CD14-positive monocyte (primary cell): ENCODE results near the gene SFTPB. TPM values are rescaled to one million over a fixed set of nuclear protein-coding genes. Genes with fewer than 3 reads are reported as not detected.
A peak's percentile ranks its signal among the peaks of the same experiment; 100 is the strongest.

Source experiments
- DNase-seq, 3 donors: peaks; one replicate each; pipeline ENCODE4 v3.0.0-alpha.2; 2011 to 2022
- H2AFZ ChIP-seq: 2 replicates; pipeline ENCODE4 v1.6.0; 2012; ENCODE audit warnings: mild to moderate bottlenecking, low read depth, low read length, inconsistent platforms; ENCODE audit not compliant: insufficient read depth, poor library complexity, severe bottlenecking
- H3K27ac ChIP-seq, 2 donors: 1 replicate in 1 of 2; 2 replicates in 1 of 2; pipeline ENCODE4 v1.5.1; 2012 to 2013; ENCODE audit warnings: low read length in 2 of 2, control low read depth in 1 of 2, inconsistent platforms in 1 of 2, low read depth in 1 of 2, mild to moderate bottlenecking in 1 of 2
- H3K27me3 ChIP-seq, 2 donors: one replicate each; pipeline versions ENCODE4 v1.6.0 to v1.6.1; 2011 to 2013; ENCODE audit warnings: low read length in 2 of 2; ENCODE audit not compliant: control insufficient read depth in 2 of 2, insufficient read depth in 2 of 2
- H3K36me3 ChIP-seq, 2 donors: replicated peaks in 1 of 2; 1 replicate in 1 of 2; 2 replicates in 1 of 2; pipeline versions ENCODE4 v1.5.1 to v1.6.1; 2012 to 2013; ENCODE audit warnings: low read length in 2 of 2, control low read depth in 1 of 2, inconsistent platforms in 1 of 2, mild to moderate bottlenecking in 1 of 2; ENCODE audit not compliant: insufficient read depth in 2 of 2, control insufficient read depth in 1 of 2
- H3K4me1 ChIP-seq, 2 donors: 1 replicate in 1 of 2; 2 replicates in 1 of 2; pipeline versions ENCODE4 v1.5.1 to v1.6.1; 2012 to 2013; ENCODE audit warnings: low read length in 2 of 2, control low read depth in 1 of 2, inconsistent platforms in 1 of 2, mild to moderate bottlenecking in 1 of 2, moderate library complexity in 1 of 2; ENCODE audit not compliant: insufficient read depth in 2 of 2, control insufficient read depth in 1 of 2
- H3K4me2 ChIP-seq: replicated peaks from 2 replicates; pipeline ENCODE3; 2012; ENCODE audit warnings: low read length, moderate library complexity, mild to moderate bottlenecking; ENCODE audit not compliant: poor library complexity, severe bottlenecking; ENCODE audit errors: extremely low read depth
- H3K4me3 ChIP-seq, 3 experiments: fragments of 200-600 bp in 1 of 3; sonication (generic) in 1 of 3; replicated peaks in 1 of 3; 1 replicate in 2 of 3; 2 replicates in 1 of 3; pipeline ENCODE4 v1.5.1; 2011 to 2013; ENCODE audit warnings: low read length in 3 of 3, mild to moderate bottlenecking in 3 of 3, control low read depth in 2 of 3, low read depth in 2 of 3, inconsistent platforms in 1 of 3, moderate library complexity in 1 of 3
- H3K79me2 ChIP-seq: 2 replicates; pipeline ENCODE4 v1.6.0; 2012; ENCODE audit warnings: mild to moderate bottlenecking, control low read depth, inconsistent platforms, low read length, moderate library complexity; ENCODE audit not compliant: insufficient read depth
- H3K9ac ChIP-seq: 2 replicates; pipeline ENCODE4 v1.6.0; 2017; ENCODE audit warnings: low read length, mild to moderate bottlenecking; ENCODE audit not compliant: insufficient read depth, poor library complexity, severe bottlenecking
- H3K9me3 ChIP-seq, 2 donors: replicated peaks in 1 of 2; 1 replicate in 1 of 2; 2 replicates in 1 of 2; pipeline versions ENCODE4 v1.5.1 to v1.6.1; 2012 to 2013; ENCODE audit warnings: low read length in 2 of 2, control low read depth in 1 of 2; ENCODE audit not compliant: control insufficient read depth in 1 of 2, insufficient read depth in 1 of 2
- H4K20me1 ChIP-seq: 2 replicates; pipeline ENCODE4 v1.6.0; 2012; ENCODE audit warnings: mild to moderate bottlenecking, low read length, control low read depth, moderate library complexity; ENCODE audit not compliant: insufficient read depth
- H3K27ac Mint-ChIP-seq, 7 donors: one replicate each; pipeline ENCODE4 v1.8.0; 2020; ENCODE audit warnings: mild to moderate bottlenecking in 7 of 7, mixed read lengths in 7 of 7, moderate library complexity in 6 of 7, inconsistent platforms in 2 of 7
- H3K27me3 Mint-ChIP-seq, 3 donors: one replicate each; pipeline ENCODE4 v1.8.0; 2021 to 2022; ENCODE audit warnings: low read depth in 3 of 3, mild to moderate bottlenecking in 3 of 3, mixed read lengths in 3 of 3, moderate library complexity in 3 of 3, inconsistent platforms in 1 of 3
- H3K36me3 Mint-ChIP-seq, 2 donors: one replicate each; pipeline ENCODE4 v1.8.0; 2020; ENCODE audit warnings: mixed read lengths in 2 of 2, inconsistent platforms in 1 of 2, mild to moderate bottlenecking in 1 of 2
- H3K4me1 Mint-ChIP-seq: one replicate; pipeline ENCODE4 v1.8.0; 2020; ENCODE audit warnings: mild to moderate bottlenecking, mixed read lengths
- H3K4me3 Mint-ChIP-seq, 2 donors: one replicate each; pipeline ENCODE4 v1.8.0; 2020; ENCODE audit warnings: mild to moderate bottlenecking in 2 of 2, mixed read lengths in 2 of 2, moderate library complexity in 1 of 2
- H3K9me3 Mint-ChIP-seq, 7 donors: one replicate each; pipeline ENCODE4 v1.8.0; 2020 to 2022; ENCODE audit warnings: mixed read lengths in 7 of 7, mild to moderate bottlenecking in 6 of 7, moderate library complexity in 6 of 7, inconsistent platforms in 2 of 7
- CTCF ChIP-seq: fragments of 200-600 bp; IDR thresholded peaks from one replicate; pipeline ENCODE4 v1.8.0; 2022; ENCODE audit warnings: antibody characterized with exemption, mild to moderate bottlenecking
- WGBS: methylation state at CpG from one replicate; pipeline ENCODE4 v1.1.5; 2013; ENCODE audit warnings: missing lambda C conversion rate; ENCODE audit not compliant: insufficient coverage; 5-methylcytosine and 5-hydroxymethylcytosine counted together
- intact Hi-C, 2 donors: fragments of 100-400 bp; cut with micrococcal nuclease; formaldehyde crosslinking; loops; one replicate each; pipeline versions ENCODE4 v1.15.0 to v1.15.1; 2023
- polyA plus RNA-seq, 3 donors: library from polyadenylated mRNA; depleted of rRNA in 1 of 3; unstranded in 2 of 3; stranded (reverse) in 1 of 3; fragments of 300-500 nt in 2 of 3; fragments of >200 nt in 1 of 3; fragmentation: Illumina TruSeq in 2 of 3; gene quantifications; 1 replicate in 2 of 3; 2 replicates in 1 of 3; pipeline ENCODE4 v1.2.3, GENCODE V29; 2012 to 2021

Gene SFTPB
- polyA plus RNA-seq, 3 donors, result 0.18 to 0.47 TPM; not detected in 1

- no peaks in the 10 kb centered on the region for H3K27me3 ChIP-seq
- no peaks in the 10 kb centered on the region for H3K36me3 ChIP-seq
- Mint-ChIP-seq H3K27ac (peak overlapping the region in 4 of 7 donors; percentile 8 to 72 (median 48)), H3K27me3 (no peaks in the 10 kb centered on the region), H3K36me3 (peaks cover 0 to 2% of the 10 kb centered on the region in 2 donors), H3K4me1 (peaks cover 85% of the 10 kb centered on the region), H3K4me3 (no peak overlapping the region), H3K9me3 (peaks cover 0 to 2% (median 0%) of the 10 kb centered on the region in 7 donors)
- no peaks in the 10 kb centered on the region for H4K20me1 ChIP-seq
- H3K4me1 ChIP-seq, result peaks cover 81 to 86% of the 10 kb centered on the region in 2 donors
- H3K9me3 ChIP-seq, result no peaks in the 10 kb centered on the region
- intact Hi-C loops, result loop anchor here in 1 of 2 donors (5.0 kb wide), 1 partner anchor 42 kb away; no protein-coding TSS in a partner anchor
- no peak overlapping the region for H2AFZ ChIP-seq
- H3K27ac ChIP-seq, result peak overlapping the region; percentile 1 to 81
- WGBS, result 98% methylated on average over 5 of the region's 5 CpGs
- no peaks in the 10 kb centered on the region for H3K79me2 ChIP-seq
- no peak for TF ChIP-seq CTCF
- DNase-seq, result no peak
- no peak overlapping the region for H3K9ac ChIP-seq
- no peak overlapping the region for H3K4me3 ChIP-seq
- H3K4me2 ChIP-seq, result no peak overlapping the region
Measured at GRCh38 chr2:85713836-85714235, 45.8 kb upstream of the SFTPB start.

GRCh38 chr2:85712849-85713612 is 45.0 kb upstream of the SFTPB start:
- H3K9ac ChIP-seq, result no peak overlapping the region
- peak overlapping the region in 1 of 3 experiments; percentile 51 for H3K4me3 ChIP-seq
- H3K27ac ChIP-seq, result peak overlapping the region; percentile 68 to 81
- TF ChIP-seq CTCF, result no peak
- peak overlapping the region; percentile 4 for H2AFZ ChIP-seq
- H4K20me1 ChIP-seq, result no peaks in the 10 kb centered on the region
- DNase-seq, result no peak
- H3K79me2 ChIP-seq, result no peaks in the 10 kb centered on the region
- Mint-ChIP-seq H3K4me1 (peaks cover 86% of the 10 kb centered on the region), H3K36me3 (peaks cover 0 to 2% of the 10 kb centered on the region in 2 donors), H3K4me3 (peak overlapping the region; percentile 59 to 83), H3K27me3 (no peaks in the 10 kb centered on the region), H3K27ac (peak overlapping the region; percentile 87 to 97 (median 92)), H3K9me3 (peaks cover 0 to 2% (median 0%) of the 10 kb centered on the region in 7 donors)
- no peaks in the 10 kb centered on the region for H3K9me3 ChIP-seq
- peak overlapping the region; percentile 51 for H3K4me2 ChIP-seq
- WGBS, result 89% methylated on average over 6 of the region's 9 CpGs
- intact Hi-C loops, result loop anchor here in 1 of 2 donors (5.0 kb wide), 1 partner anchor 41 kb away; no protein-coding TSS in a partner anchor
- H3K4me1 ChIP-seq, result peaks cover 89 to 95% of the 10 kb centered on the region in 2 donors
- H3K27me3 ChIP-seq, result no peaks in the 10 kb centered on the region
- H3K36me3 ChIP-seq, result no peaks in the 10 kb centered on the region
